ELF-1 (cell line): Measurements from ENCODE around the gene TEX13A.
"Not testable (repeated sequence)": the region's sequence is repeated elsewhere in the genome, so short reads cannot be mapped to it uniquely, and the experiment has no call there.

Experiments used
- DNase-seq: peaks from one replicate; pipeline ENCODE4 v3.0.0-alpha.2; 2016; ENCODE audit warnings: low read depth, low spot score

The TEX13A gene

GRCh38 chrX:105220636-105221035 is at the start of gene TEX13A:
Gene TEX13A, minus strand, starts transcription at chrX:105220694. Its CDS starts 297 bp downstream, at chrX:105220397.
- no peak for DNase-seq

GRCh38 chrX:105269386-105269785 is 48.9 kb upstream of the TEX13A start:
- DNase-seq, result no peak

- DNase-seq, result no peak
These were observed 46.7 kb upstream of the TEX13A start for GRCh38 chrX:105267167-105267566.

DNA sequence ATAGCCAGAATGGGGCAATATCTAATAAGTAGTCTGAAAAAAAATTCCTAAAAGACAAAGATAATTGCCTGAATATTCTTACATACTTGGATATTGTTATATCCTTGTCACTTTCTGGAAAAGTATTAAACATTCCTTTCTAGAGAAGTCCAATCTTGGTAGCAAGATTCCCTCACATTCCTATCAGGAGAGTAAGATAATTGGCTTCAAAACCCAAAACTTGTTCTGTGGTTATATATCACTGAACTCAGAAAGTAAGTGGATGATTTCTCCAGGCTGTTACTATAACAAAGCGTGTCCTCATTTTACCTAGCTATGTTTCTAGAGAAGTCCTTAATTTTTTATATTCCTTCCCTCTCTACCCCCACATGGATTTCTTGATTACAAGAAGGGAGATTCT is 46.0 kb upstream of the TEX13A start:
- DNase-seq, result no peak

DNA sequence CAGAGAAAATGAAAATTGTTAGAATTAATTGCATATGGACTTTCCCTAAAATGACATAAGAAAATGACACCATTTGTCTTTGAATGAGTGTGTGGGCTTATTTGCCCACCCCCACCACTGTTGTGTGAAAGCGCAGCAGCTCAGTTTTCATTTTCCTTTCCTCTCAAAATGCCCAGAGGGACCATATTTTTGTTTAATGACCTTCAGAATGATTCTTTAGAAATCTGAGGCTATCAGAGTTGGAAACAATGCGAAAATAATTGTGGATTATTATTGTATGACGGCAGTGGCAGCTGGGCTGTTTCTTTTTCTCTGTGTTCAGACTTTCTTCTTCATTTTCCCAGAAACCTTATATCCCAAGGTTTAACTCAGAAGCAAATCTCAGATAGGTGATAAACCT is 44.6 kb upstream of the TEX13A start:
- DNase-seq, result no peak

GRCh38 chrX:105263801-105264200 is 43.3 kb upstream of the TEX13A start:
- DNase-seq, result no peak

DNA sequence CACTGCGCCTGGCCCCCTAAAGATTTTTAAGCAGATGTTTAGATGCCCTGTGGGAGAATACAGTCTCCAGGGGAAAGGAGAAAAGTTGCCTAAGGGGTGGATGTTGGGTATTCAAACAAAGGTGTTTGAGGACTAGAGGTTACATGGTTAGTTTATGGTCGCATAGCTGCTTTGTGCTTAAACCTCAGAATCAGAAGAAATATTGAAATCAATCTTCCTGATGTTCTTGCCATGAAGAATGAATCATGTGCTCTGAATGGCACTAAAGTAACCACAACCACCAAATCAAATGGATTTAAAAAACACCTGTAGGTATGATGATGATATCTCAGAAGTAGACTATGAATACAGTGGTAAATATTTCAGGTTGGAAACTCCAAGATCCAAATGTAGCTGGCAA is 42.7 kb upstream of the TEX13A start:
- DNase-seq, result no peak

DNA sequence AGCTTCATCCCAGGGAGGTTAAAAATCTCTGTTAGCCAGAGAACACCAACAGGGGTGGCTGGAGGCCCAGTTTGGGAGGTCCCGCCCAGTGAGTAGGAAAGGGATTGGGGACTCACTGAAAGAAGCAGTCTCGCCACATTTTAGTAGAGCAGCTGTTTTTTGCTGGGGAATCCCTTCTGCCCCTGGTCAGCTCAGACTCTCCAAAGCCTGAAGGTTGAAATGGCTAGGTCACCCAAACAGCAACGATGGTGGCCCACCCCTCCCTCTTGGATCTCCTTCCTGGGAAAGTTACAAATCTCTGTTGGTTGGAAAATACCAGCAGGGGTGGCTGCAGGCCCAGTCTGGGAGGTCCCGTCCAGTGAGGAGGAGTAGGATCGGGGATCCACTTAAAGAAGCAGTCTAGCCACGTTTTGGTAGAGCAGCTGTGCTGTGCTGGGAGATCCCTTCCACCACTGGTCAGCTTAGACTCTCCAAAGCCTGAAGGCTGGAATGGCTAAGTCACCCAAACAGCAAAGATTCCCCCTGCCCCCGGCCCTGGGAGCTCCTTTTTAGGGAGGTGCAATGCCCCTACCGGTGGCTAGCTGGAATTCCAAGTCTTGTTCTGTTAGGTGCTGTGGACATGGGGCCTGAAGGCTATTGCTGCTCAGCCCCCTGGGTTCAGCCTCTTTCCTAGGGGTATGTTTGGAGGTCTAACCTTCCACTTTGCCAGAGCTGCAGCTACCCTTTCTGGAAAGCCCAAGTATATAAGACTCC is 40.0 kb upstream of the TEX13A start:
- peak; percentile 33 for DNase-seq

- DNase-seq, result no peak
These were observed 20.6 kb upstream of the TEX13A start for GRCh38 chrX:105241056-105241455.

DNA sequence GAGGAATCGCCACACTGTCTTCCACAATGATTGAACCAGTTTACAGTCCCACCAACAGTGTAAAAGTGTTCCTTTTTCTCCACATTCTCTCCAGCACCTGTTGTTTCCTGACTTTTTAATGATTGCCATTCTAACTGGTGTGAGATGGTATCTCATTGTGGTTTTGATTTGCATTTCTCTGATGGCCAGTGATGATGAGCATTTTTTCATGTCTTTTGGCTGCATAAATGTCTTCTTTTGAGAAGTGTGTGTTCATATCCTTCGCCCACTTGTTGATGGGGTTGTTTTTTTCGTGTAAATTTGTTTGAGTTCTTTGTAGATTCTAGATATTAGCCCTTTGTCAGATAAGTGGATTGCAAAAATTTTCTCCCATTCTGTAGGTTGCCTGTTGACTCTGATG is 16.9 kb upstream of the TEX13A start:
- not testable (repeated sequence) for DNase-seq

DNA sequence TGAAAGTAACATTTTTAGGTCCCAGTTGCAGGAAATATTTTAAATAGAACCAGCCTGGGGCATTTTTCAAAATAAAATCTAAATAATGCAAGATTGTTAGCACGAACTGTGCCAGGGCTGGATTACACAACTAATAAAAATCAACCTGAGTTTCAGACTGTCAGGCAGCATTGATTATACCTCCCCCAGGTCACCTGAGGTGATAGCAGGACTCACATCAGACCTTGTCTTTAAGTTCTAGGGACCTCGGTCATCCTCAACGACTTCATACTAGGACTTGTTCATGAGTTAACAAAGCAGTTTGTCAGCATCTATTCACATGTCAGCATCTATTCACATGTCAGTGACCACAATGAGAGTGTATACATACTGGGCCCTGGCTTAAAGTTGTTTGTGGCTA is 8.7 kb upstream of the TEX13A start:
- DNase-seq, result no peak

GRCh38 chrX:105228602-105229001 is 8.1 kb upstream of the TEX13A start:
- DNase-seq, result no peak

DNA sequence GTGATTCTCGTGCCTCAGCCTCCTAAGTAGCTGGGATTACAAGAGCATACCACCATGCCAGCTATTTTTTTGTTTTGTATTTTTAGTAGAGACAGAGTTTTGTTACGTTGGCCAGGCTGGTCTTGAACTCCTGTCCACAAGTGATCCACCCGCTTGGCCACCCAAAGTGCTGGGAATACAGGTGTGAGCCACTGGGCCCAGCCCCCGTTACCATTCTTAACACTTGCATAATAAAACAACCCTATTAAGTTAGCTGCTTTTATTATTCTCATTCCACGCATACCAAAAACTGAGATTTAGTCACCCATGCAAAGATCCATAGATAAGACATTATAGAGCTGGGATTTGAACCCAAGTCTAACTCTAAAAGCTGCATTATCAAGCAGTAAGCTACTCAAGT is 6.0 kb upstream of the TEX13A start:
- no peak for DNase-seq

DNA sequence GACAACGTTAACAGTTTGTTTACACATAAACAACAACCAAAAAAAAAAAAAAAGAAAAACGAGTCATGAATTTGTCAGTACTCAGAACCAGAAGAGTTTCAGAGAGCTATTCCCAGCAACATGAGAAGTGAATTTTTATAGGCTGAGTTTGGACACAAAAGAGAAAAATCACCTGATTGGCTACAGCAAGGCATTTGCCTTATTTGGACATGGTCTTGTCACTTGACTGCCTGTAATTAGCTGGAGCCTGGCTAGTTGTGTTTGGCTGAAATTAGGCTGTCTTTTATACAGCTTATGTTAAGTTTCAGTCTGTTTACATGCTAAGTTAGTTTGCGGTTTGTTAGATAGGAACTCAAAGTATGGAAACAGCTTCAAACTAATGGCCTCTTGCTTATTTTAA is 880 bp upstream of the TEX13A start:
- no peak for DNase-seq

DNA sequence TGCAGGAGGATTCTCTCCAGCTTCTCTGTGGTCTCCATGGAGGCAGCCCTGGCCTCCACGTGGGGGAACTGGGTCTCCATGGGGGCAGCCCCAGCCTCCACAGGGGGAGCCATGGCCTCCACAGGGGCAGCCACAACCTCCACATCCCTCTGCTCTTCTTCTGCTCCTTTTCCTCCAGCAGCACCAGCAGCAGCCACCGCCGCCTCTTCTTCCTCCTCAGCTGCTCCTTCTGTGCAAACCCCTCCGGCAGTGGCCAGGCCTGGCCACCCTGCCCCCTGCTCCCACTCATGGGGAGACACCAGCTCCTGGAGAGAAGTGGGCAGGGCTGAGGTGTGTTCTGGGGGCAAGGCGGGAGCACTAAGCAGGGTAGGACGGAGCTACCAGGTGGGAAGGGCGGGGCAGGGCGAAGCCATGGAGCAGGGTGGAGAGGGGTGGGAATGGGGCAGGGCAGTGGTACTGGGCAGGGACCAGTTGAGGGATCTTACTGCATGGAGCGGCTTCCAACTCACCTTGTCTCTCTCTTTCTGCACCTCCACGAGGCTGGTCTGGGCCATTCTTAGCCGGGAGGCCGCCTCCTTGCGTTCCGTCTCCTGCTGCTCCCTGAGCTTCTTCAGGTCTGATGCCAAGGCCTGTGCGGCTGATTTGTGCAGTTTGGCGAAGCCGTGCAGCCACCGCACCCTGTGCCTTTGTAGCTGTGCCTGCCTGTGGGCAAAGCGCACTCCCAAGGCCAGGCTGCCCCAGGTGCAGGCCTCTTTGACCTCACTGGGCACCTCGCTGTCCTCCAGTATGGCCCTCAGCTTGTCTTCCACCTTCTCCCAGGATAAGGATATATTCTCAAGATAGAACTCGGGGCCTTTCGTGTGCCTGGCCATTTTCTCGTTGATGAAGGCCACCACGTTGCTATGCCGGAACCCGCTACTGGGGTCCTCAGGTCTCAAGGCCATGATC is 766 bp downstream of the TEX13A start:
- no peak for DNase-seq

DNA sequence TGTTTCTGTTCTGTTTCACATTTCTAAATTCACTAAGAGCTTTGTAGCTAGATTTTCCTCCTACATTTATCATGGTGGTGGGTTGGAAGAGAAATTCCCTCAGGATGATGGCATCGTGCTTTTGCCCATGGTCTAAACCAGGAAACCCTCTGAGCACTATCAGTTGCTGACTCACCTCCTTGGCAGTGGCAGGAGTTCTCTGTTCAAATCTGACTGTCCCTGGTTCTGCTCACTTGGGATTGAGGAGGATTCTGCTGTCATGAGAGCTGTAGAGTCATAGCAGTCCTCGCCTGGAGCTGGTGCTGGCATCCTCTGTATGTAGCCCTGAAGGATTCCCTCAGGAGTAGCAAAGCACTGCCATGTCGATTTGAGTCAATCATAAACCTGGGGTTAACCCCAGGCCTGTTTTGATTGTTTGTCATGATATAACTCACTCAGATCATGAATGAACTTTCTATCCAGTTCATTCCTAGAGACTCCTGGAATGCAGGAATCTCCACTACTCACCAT is 9.4 kb downstream of the TEX13A start:
- no peak for DNase-seq

GRCh38 chrX:105210258-105210657 is 10.2 kb downstream of the TEX13A start:
- no peak for DNase-seq

GRCh38 chrX:105209406-105209805 is 11.1 kb downstream of the TEX13A start:
- DNase-seq, result no peak

DNA sequence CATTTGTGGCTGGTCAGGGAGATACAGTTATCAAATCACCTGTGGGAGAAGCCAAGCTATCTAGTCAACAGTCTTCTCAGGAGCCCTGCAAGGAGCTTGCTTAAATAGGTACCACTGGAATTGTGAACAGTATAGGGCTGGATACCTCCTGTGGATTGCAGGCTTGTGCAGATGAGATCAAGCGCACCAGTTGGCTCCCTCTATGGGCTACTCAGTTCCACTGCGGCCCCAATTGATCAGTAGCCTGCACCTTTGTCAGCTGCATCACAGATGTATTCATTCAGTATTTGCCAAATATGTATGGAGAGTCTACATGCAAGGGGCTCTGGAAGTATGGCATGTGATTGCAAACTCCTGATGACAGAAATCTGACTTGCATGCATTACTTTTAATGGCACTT is 28.6 kb downstream of the TEX13A start:
- DNase-seq, result peak; percentile 43

DNA sequence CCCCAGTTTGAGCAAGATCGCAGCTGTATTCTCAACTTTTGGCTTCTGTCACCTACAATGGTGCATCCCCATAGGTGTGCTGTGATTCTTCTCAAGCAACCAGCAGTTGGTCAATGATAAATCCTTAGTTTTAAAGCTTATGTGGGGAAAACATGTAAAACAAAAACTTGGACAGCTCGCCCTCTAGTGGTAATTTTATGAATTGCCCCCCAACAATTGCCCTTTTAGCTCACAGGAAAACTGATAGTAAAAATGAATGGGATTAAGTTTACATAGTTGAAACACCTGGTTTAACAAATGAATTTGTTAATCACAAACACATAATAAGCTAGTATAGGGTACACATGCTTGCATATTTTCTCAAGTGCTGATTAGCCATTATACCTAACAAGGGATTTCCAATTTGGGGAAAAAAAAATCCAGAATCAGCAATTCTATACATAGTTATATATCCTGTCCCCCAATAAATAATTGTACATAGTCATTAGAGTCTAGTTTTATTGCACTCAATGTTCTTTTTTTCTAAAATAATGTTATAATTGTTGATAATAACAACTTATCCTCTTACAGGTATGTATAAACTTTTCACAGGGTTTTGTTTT is 30.1 kb downstream of the TEX13A start:
- peak; percentile 59 for DNase-seq

DNA sequence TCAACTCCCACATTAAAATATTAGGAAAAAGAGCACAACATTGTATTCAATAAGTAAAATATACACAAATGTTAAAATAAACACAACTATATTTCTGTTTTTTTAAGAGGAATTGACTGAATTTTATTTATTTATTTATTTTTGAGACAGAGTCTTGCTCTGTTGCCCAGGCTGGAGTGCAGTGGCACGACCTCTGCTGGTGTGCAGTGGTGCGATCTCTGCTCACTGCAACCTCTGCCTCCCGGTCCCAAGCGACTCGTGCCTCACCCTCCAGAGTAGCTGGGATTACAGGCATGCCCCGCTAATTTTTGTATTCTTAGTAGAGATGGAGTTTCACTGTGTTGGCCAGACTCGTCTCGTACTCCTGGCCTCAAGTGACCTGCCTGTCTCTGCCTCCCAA is 31.4 kb downstream of the TEX13A start:
- no peak for DNase-seq

GRCh38 chrX:105179644-105180043 is 40.9 kb downstream of the TEX13A start:
- DNase-seq, result no peak
